Epithelial cell of proximal tubule (primary cell): ENCODE results near the gene TMEM145. TPM values are rescaled to one million over a fixed set of nuclear protein-coding genes. Genes with fewer than 3 reads are reported as not detected.
"Not testable (repeated sequence)": the region's sequence is repeated elsewhere in the genome, so short reads cannot be mapped to it uniquely, and the experiment has no call there.

ENCODE experiments used
- DNase-seq: peaks from one replicate; pipeline ENCODE4 v3.0.0-alpha.2; 2011; ENCODE audit warnings: low read depth
- H3K4me3 ChIP-seq: 2 replicates; pipeline ENCODE4 v1.5.1; 2011; ENCODE audit warnings: low read depth, mild to moderate bottlenecking, low read length
- total RNA-seq: library from RNA; depleted of rRNA; stranded (reverse); fragments of >200 nt; gene quantifications from 2 replicates; pipeline ENCODE4 v1.2.3, GENCODE V29; 2015
- TF ChIP-seq, protein P1 (sequence below): conservative IDR thresholded peaks from 2 replicates; pipeline ENCODE4 v1.5.1; 2012; ENCODE audit warnings: low read depth, mild to moderate bottlenecking, low read length

The TMEM145 gene
- total RNA-seq, 1 donor from 2014 or later: 0.63 TPM

DNA sequence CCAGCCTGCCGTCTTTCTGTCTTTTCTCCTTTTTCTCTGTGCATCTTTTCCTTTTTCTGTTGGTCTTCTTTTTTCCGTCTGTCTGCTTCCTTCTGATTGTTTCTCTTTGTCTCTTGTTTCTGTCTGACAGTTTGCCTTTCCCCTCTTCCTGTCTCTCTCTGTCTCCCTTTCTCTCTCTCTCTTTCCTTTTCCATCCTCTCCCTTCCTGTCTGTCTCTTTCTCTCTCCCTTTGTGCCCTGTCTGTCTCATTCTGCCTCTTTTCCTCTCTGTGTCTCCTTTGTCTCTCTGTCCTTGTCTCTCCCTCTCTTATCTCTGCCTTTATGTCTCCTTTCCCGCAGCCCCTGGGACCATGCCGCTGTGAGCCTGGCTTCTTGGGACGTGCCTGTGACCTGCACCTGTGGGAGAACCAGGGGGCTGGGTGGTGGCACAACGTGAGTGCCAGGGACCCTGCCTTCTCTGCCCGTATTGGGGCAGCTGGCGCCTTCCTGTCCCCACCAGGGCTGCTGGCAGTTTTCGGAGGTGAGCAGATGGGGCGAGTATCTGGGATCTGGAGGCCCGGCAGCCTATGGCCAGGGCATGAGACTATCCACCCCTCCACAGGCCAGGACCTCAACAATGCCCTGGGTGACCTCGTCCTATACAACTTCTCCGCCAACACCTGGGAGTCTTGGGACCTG lies 21.7 kb downstream of the TMEM145 start:
- DNase-seq: no peak
- H3K4me3 ChIP-seq: no peak overlapping the region
- TF ChIP-seq, protein P1, sequence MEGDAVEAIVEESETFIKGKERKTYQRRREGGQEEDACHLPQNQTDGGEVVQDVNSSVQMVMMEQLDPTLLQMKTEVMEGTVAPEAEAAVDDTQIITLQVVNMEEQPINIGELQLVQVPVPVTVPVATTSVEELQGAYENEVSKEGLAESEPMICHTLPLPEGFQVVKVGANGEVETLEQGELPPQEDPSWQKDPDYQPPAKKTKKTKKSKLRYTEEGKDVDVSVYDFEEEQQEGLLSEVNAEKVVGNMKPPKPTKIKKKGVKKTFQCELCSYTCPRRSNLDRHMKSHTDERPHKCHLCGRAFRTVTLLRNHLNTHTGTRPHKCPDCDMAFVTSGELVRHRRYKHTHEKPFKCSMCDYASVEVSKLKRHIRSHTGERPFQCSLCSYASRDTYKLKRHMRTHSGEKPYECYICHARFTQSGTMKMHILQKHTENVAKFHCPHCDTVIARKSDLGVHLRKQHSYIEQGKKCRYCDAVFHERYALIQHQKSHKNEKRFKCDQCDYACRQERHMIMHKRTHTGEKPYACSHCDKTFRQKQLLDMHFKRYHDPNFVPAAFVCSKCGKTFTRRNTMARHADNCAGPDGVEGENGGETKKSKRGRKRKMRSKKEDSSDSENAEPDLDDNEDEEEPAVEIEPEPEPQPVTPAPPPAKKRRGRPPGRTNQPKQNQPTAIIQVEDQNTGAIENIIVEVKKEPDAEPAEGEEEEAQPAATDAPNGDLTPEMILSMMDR: no peak

DNA sequence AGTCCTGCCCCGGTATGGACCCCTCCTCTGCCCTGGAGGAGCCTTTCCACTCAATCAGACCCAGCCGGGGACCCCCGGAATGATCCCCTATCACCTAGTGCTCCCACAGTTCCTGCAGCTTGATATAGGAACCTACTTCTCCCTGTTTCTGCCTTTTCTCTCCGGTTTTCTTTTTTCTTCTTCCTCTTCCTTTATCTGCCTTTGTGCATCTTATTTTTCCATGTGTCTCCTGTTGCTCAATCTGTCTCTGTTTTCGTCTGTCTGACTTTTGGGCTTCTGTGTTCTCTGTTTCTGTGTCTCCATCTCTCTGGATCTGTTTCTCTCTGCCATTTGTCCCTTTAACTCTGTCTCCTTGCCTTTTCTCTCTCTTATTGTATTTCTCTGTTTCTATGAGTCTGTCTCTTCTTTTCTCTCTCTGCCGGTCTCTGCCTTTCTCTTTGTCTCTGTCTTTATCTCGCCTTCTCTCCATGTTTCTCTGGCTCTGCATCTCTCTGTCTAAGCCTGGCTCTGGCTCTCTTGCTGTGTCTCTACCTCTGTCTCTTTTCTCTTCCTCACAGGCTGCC lies 22.3 kb downstream of the TMEM145 start:
- DNase-seq: no peak
- TF ChIP-seq, protein P1: no peak
- H3K4me3 ChIP-seq: no peak overlapping the region

DNA sequence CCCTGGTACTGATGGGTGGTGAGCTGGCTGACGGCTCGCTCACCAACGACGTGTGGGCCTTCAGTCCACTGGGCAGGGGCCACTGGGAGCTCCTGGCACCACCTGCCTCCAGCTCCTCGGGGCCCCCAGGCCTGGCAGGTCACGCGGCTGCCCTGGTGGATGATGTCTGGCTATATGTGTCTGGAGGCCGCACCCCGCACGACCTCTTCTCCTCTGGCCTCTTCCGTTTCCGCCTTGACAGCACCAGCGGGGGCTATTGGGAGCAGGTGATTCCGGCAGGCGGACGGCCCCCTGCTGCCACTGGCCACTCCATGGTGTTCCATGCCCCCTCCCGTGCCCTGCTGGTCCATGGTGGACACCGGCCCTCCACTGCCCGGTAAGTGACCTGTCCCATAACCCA lies 22.9 kb downstream of the TMEM145 start:
- TF ChIP-seq, protein P1: no peak
- DNase-seq: no peak
- no peak overlapping the region for H3K4me3 ChIP-seq

DNA sequence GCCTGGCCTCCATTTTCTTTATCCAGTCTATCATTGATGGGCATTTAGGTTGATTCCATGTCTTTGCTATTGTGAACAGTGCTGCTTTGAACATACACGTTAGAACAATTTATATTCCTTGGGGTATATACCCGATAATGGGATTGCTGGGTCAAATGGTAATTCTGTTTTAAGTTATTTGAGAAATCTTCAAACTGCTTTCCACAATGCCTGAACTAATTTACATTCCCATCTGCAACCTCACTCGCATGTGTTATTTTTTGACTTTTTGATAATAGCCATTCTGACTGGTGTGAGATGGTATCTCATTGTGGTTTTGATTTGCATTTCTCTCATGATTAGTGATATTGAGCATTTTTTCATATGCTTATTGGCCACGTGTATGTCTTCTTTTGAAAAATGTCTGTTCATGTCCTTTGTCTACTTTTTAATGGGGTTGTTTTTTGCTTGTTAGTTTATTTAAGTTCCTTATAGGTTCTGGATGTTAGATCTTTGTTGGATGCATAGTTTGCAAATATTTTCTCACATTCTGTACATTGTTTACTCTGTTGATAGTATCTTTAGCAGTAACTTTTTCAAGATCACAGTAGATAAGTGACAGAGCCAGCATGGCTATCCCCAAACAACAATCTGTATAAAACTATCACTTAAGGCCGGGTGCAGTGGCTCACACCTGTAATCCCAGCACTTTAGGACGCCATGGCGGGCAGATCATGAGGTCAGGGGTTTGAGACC lies 26.2 kb downstream of the TMEM145 start:
- not testable (repeated sequence) for DNase-seq, H3K4me3 ChIP-seq

DNA sequence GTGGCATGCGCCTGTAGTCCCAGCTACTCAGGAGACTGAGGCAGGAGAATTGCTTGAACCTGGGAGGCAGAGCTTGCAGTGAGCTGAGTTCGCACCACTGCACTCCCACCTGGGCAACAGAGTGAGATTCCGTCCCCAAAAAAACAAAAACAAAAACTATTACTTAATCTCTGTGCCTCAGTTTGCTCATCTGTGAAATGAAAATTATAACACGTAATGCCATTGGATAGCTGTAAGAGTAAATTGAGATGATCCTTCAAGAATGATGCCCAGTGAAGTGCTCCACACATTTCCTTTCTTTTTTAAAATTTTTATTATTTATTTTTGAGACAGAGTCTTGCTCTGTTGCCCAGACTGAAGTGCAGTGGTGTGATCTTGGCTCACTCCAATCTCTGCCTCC lies 26.8 kb downstream of the TMEM145 start:
- H3K4me3 ChIP-seq: not testable (repeated sequence)

DNA sequence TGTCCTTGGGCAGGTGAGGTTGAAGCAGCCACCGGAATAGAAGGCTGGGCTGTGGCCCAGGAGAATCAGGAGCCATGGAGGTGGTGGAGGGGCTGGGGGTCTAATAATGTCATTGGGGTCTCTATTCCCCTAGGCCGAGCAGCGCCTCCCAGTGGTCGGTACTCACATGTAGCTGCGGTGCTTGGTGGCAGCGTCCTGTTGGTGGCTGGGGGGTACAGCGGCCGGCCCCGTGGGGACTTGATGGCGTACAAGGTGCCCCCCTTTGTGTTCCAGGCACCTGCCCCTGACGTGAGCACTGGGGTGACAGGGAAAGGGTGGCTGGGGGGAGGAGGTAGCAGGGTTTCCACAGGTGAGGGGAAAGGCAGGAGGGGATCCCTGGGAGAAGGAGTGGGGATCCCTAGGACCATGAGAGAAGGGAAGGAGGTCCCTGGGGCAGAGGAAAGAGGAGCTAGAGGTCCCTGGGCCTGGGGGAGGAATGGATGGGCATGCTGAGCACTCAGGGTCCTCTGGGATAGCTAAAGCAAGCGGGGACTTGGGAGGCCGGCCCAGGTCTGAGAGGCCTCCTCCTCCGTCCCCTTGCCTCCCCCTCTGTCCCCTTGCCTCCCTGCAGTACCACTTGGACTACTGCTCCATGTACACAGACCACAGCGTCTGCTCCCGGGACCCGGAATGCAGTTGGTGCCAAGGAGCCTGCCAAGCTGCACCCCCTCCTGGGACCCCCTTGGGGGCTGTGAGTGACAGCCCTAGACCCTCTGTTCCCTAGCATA lies 30.4 kb downstream of the TMEM145 start:
- H3K4me3 ChIP-seq: no peak overlapping the region
- DNase-seq: no peak

More for the DNA sequence above, 26.8 kb downstream of the TMEM145 start:
- DNase-seq: not testable (repeated sequence)

DNA sequence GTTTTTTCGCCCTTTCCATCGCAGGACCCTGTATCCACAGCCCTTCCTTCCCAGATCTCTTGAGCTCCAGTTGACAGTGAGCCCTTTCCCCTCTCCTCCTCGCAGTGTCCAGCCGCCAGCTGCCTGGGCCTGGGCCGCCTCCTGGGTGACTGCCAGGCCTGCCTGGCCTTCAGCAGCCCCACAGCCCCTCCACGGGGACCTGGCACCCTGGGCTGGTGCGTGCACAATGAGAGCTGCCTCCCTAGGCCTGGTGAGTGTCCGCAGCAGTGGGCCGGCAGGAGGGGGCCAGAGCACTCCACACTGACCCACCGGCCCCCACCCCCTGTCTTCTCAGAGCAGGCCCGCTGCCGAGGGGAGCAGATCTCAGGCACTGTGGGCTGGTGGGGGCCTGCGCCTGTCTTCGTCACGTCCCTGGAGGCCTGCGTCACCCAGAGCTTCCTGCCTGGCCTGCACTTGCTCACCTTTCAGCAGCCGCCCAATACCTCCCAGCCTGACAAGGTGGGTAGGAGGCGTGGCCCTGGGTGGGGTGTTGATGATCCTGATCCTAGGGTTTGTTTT lies 31.3 kb downstream of the TMEM145 start:
- H3K4me3 ChIP-seq: no peak overlapping the region
- TF ChIP-seq, protein P1: no peak
- DNase-seq: no peak

More for the DNA sequence above, 30.4 kb downstream of the TMEM145 start:
- TF ChIP-seq, protein P1: peak; percentile 31
